Measurements from ENCODE around the gene CES2.
"Not testable (repeated sequence)": the region's sequence is repeated elsewhere in the genome, so short reads cannot be mapped to it uniquely, and the experiment has no call there.

The CES2 gene

GRCh38 chr16:66936889-66937554, 1.7 kb downstream of the CES2 start:
- DNase-seq (ENCODE audit: low spot score): no peak

GRCh38 chr16:66937725-66938337, 2.5 kb downstream of the CES2 start:
- no peak for DNase-seq (ENCODE audit: low spot score)

- DNase-seq (ENCODE audit: low spot score): no peak
Measured at GRCh38 chr16:66939366-66939765, 4.0 kb downstream of the CES2 start.

GRCh38 chr16:66940236-66940635, 4.9 kb downstream of the CES2 start:
- no peak for DNase-seq (ENCODE audit: low spot score)

- no peak for DNase-seq (ENCODE audit: low spot score)
Measured at GRCh38 chr16:66942981-66943380, 7.7 kb downstream of the CES2 start.

- no peak for DNase-seq (ENCODE audit: low spot score)
Measured at GRCh38 chr16:66943426-66944053, 8.2 kb downstream of the CES2 start.

GRCh38 chr16:66944054-66944441, 8.7 kb downstream of the CES2 start:
- DNase-seq (ENCODE audit: low spot score): no peak

- DNase-seq (ENCODE audit: low spot score): not testable (repeated sequence)
Measured at GRCh38 chr16:66944971-66945370, 9.7 kb downstream of the CES2 start.

GRCh38 chr16:66945939-66946338, 10.6 kb downstream of the CES2 start:
- DNase-seq (ENCODE audit: low spot score): no peak

- DNase-seq (ENCODE audit: low spot score): no peak
Measured at GRCh38 chr16:66946541-66946940, 11.2 kb downstream of the CES2 start.

- DNase-seq (ENCODE audit: low spot score): no peak
Measured at GRCh38 chr16:66946974-66947301, 11.6 kb downstream of the CES2 start.

GRCh38 chr16:66947302-66948065, 12.2 kb downstream of the CES2 start:
- peak; percentile 93 for DNase-seq (ENCODE audit: low spot score)

GRCh38 chr16:66948134-66948836, 13.0 kb downstream of the CES2 start:
- peak; percentile 28 for DNase-seq (ENCODE audit: low spot score)

GRCh38 chr16:66948837-66949225, 13.5 kb downstream of the CES2 start:
- no peak for DNase-seq (ENCODE audit: low spot score)

- DNase-seq (ENCODE audit: low spot score): no peak
Measured at GRCh38 chr16:66949472-66949871, 14.2 kb downstream of the CES2 start.

- no peak for DNase-seq (ENCODE audit: low spot score)
Measured at GRCh38 chr16:66950437-66950836, 15.1 kb downstream of the CES2 start.

GRCh38 chr16:66950971-66951790, 15.9 kb downstream of the CES2 start:
- DNase-seq (ENCODE audit: low spot score): no peak

- no peak for DNase-seq (ENCODE audit: low spot score)
Measured at GRCh38 chr16:66952430-66953110, 17.3 kb downstream of the CES2 start.

- DNase-seq (ENCODE audit: low spot score): no peak
Measured at GRCh38 chr16:66953462-66954096, 18.3 kb downstream of the CES2 start.

GRCh38 chr16:66954097-66954659, 18.9 kb downstream of the CES2 start:
- DNase-seq (ENCODE audit: low spot score): peak; percentile 88

Data from AG08395 (cell line).